Skeletal muscle satellite cell (primary cell): ENCODE data around the gene TSSC4.
"Not testable (repeated sequence)": the region's sequence is repeated elsewhere in the genome, so short reads cannot be mapped to it uniquely, and the experiment has no call there.

Experiments
- H3K27me3 ChIP-seq: 2 replicates; pipeline ENCODE4 v1.7.0; 2013; ENCODE audit warnings: low read length; ENCODE audit not compliant: control insufficient read depth, insufficient read depth
- H3K36me3 ChIP-seq: 2 replicates; pipeline ENCODE4 v1.7.0; 2013; ENCODE audit warnings: mild to moderate bottlenecking, control low read depth, low read length; ENCODE audit not compliant: insufficient read depth
- H3K4me1 ChIP-seq: 2 replicates; pipeline ENCODE4 v1.7.0; 2013; ENCODE audit warnings: low read length; ENCODE audit not compliant: control insufficient read depth, insufficient read depth
- H3K4me2 ChIP-seq: 2 replicates; pipeline ENCODE4 v1.7.0; 2013; ENCODE audit warnings: mild to moderate bottlenecking, low read length
- H3K4me3 ChIP-seq: 2 replicates; pipeline ENCODE4 v1.7.0; 2013; ENCODE audit warnings: low read length
- H3K9ac ChIP-seq: 2 replicates; pipeline ENCODE4 v1.7.0; 2013; ENCODE audit warnings: mild to moderate bottlenecking, low read depth, low read length, moderate library complexity
- H3K9me3 ChIP-seq: replicated peaks from 2 replicates; pipeline ENCODE4 v1.7.0; 2013; ENCODE audit warnings: mild to moderate bottlenecking, control low read depth, low read length

TSSC4 gene

GRCh38 chr11:2363130-2363529 is 37.4 kb upstream of the TSSC4 start:
- Histone ChIP-seq H3K27me3 (peaks cover 7% of the 10 kb centered on the region), H3K4me3 (no peak overlapping the region), H3K9ac (no peak overlapping the region), H3K4me2 (no peak overlapping the region), H3K9me3 (no peaks in the 10 kb centered on the region), H3K36me3 (no peaks in the 10 kb centered on the region), H3K4me1 (no peaks in the 10 kb centered on the region)

GRCh38 chr11:2363577-2364370 is 36.8 kb upstream of the TSSC4 start:
- Histone ChIP-seq H3K4me2 (no peak overlapping the region), H3K9ac (no peak overlapping the region), H3K4me1 (no peaks in the 10 kb centered on the region), H3K9me3 (no peaks in the 10 kb centered on the region), H3K27me3 (peaks cover 7% of the 10 kb centered on the region), H3K4me3 (no peak overlapping the region), H3K36me3 (no peaks in the 10 kb centered on the region)

GRCh38 chr11:2364386-2364785 is 36.2 kb upstream of the TSSC4 start:
- not testable (repeated sequence) for H3K9me3 ChIP-seq, H3K36me3 ChIP-seq, H3K4me2 ChIP-seq, H3K9ac ChIP-seq, H3K4me3 ChIP-seq, H3K4me1 ChIP-seq, H3K27me3 ChIP-seq

- Histone ChIP-seq H3K4me3 (no peak overlapping the region), H3K4me1 (no peaks in the 10 kb centered on the region), H3K4me2 (no peak overlapping the region), H3K9ac (no peak overlapping the region), H3K36me3 (no peaks in the 10 kb centered on the region), H3K9me3 (no peaks in the 10 kb centered on the region), H3K27me3 (peaks cover 7% of the 10 kb centered on the region)
Measured at GRCh38 chr11:2365571-2366210, 34.9 kb upstream of the TSSC4 start.

- Histone ChIP-seq H3K4me3 (no peak overlapping the region), H3K4me1 (no peaks in the 10 kb centered on the region), H3K36me3 (no peaks in the 10 kb centered on the region), H3K27me3 (peaks cover 7% of the 10 kb centered on the region), H3K9ac (no peak overlapping the region), H3K4me2 (no peak overlapping the region), H3K9me3 (no peaks in the 10 kb centered on the region)
Measured at GRCh38 chr11:2366276-2366675, 34.3 kb upstream of the TSSC4 start.

GRCh38 chr11:2366733-2367132 is 33.8 kb upstream of the TSSC4 start:
- Histone ChIP-seq H3K4me3 (no peak overlapping the region), H3K4me2 (no peak overlapping the region), H3K27me3 (peaks cover 7% of the 10 kb centered on the region), H3K36me3 (no peaks in the 10 kb centered on the region), H3K4me1 (no peaks in the 10 kb centered on the region), H3K9ac (no peak overlapping the region), H3K9me3 (no peaks in the 10 kb centered on the region)

- Histone ChIP-seq H3K27me3 (peaks cover 7% of the 10 kb centered on the region), H3K4me3 (no peak overlapping the region), H3K9ac (no peak overlapping the region), H3K9me3 (no peaks in the 10 kb centered on the region), H3K36me3 (no peaks in the 10 kb centered on the region), H3K4me1 (no peaks in the 10 kb centered on the region), H3K4me2 (no peak overlapping the region)
Measured at GRCh38 chr11:2367266-2368160, 33.0 kb upstream of the TSSC4 start.

GRCh38 chr11:2368178-2368850 is 32.2 kb upstream of the TSSC4 start:
- Histone ChIP-seq H3K4me1 (no peaks in the 10 kb centered on the region), H3K27me3 (peaks cover 7% of the 10 kb centered on the region), H3K9ac (no peak overlapping the region), H3K4me2 (no peak overlapping the region), H3K36me3 (no peaks in the 10 kb centered on the region), H3K9me3 (no peaks in the 10 kb centered on the region), H3K4me3 (no peak overlapping the region)

GRCh38 chr11:2368851-2369180 is 31.7 kb upstream of the TSSC4 start:
- H3K27me3 ChIP-seq = peaks cover 7% of the 10 kb centered on the region
- no peak overlapping the region for H3K4me2 ChIP-seq
- H3K36me3 ChIP-seq = no peaks in the 10 kb centered on the region
- H3K9me3 ChIP-seq = no peaks in the 10 kb centered on the region
- H3K9ac ChIP-seq = no peak overlapping the region
- H3K4me3 ChIP-seq = no peak overlapping the region
- H3K4me1 ChIP-seq = no peaks in the 10 kb centered on the region

GRCh38 chr11:2369320-2369719 is 31.2 kb upstream of the TSSC4 start:
- no peak overlapping the region for H3K9ac ChIP-seq

GRCh38 chr11:2369896-2370295 is 30.7 kb upstream of the TSSC4 start:
- H3K9ac ChIP-seq = no peak overlapping the region
- no peaks in the 10 kb centered on the region for H3K36me3 ChIP-seq

More at GRCh38 chr11:2369320-2369719, 31.2 kb upstream of the TSSC4 start:
- no peaks in the 10 kb centered on the region for H3K36me3 ChIP-seq
- no peaks in the 10 kb centered on the region for H3K9me3 ChIP-seq
- H3K4me2 ChIP-seq = no peak overlapping the region
- no peaks in the 10 kb centered on the region for H3K4me1 ChIP-seq
- H3K27me3 ChIP-seq = peaks cover 7% of the 10 kb centered on the region
- H3K4me3 ChIP-seq = no peak overlapping the region

More at GRCh38 chr11:2369896-2370295, 30.7 kb upstream of the TSSC4 start:
- Histone ChIP-seq H3K4me3 (no peak overlapping the region), H3K9me3 (no peaks in the 10 kb centered on the region), H3K4me1 (no peaks in the 10 kb centered on the region), H3K4me2 (no peak overlapping the region), H3K27me3 (peaks cover 7% of the 10 kb centered on the region)
